ENCODE measurements around the gene NFE2L3. TPM values are rescaled to one million over a fixed set of nuclear protein-coding genes. Genes with fewer than 3 reads are reported as not detected.

The NFE2L3 gene
- total RNA-seq, 2 experiments from 2014 or later = 35.2 to 35.3 TPM

GRCh38 chr7:26185131-26185843 lies 33.3 kb downstream of the NFE2L3 start:
- peaks cover 75% of the 10 kb centered on the region for H3K36me3 Mint-ChIP-seq
- H3K4me3 Mint-ChIP-seq = peak overlapping the region; percentile 14
- H3K27me3 Mint-ChIP-seq = peaks cover 10% of the 10 kb centered on the region
- H3K27ac Mint-ChIP-seq = peak overlapping the region; percentile 93
- H3K4me1 Mint-ChIP-seq = peaks cover 73% of the 10 kb centered on the region
- H3K9me3 Mint-ChIP-seq = no peaks in the 10 kb centered on the region
- DNase-seq = no peak

- H3K4me1 Mint-ChIP-seq = peaks cover 76% of the 10 kb centered on the region
- H3K9me3 Mint-ChIP-seq = no peaks in the 10 kb centered on the region
- peaks cover 10% of the 10 kb centered on the region for H3K27me3 Mint-ChIP-seq
- H3K27ac Mint-ChIP-seq = peak overlapping the region; percentile 93
- peaks cover 78% of the 10 kb centered on the region for H3K36me3 Mint-ChIP-seq
- DNase-seq = no peak
- peak overlapping the region; percentile 14 for H3K4me3 Mint-ChIP-seq
Measured at GRCh38 chr7:26185844-26186180, 33.8 kb downstream of the NFE2L3 start.

GRCh38 chr7:26186364-26187311 lies 34.6 kb downstream of the NFE2L3 start:
- Mint-ChIP-seq H3K27me3 (peaks cover 10% of the 10 kb centered on the region), H3K4me1 (peaks cover 78% of the 10 kb centered on the region), H3K36me3 (peaks cover 80% of the 10 kb centered on the region), H3K9me3 (no peaks in the 10 kb centered on the region), H3K4me3 (peak overlapping the region; percentile 16), H3K27ac (peak overlapping the region; percentile 90)
- DNase-seq = no peak

- H3K36me3 Mint-ChIP-seq = peaks cover 87% of the 10 kb centered on the region
- DNase-seq = no peak
Measured at GRCh38 chr7:26187380-26188205, 35.6 kb downstream of the NFE2L3 start.

GRCh38 chr7:26188206-26188956 lies 36.4 kb downstream of the NFE2L3 start:
- Mint-ChIP-seq H3K4me3 (peak overlapping the region; percentile 65), H3K27me3 (peaks cover 10% of the 10 kb centered on the region), H3K27ac (peak overlapping the region; percentile 90), H3K9me3 (no peaks in the 10 kb centered on the region), H3K4me1 (peaks cover 91% of the 10 kb centered on the region), H3K36me3 (peaks cover 94% of the 10 kb centered on the region)
- DNase-seq = no peak

More at GRCh38 chr7:26187380-26188205, 35.6 kb downstream of the NFE2L3 start:
- Mint-ChIP-seq H3K9me3 (no peaks in the 10 kb centered on the region), H3K4me3 (peak overlapping the region; percentile 65), H3K27me3 (peaks cover 10% of the 10 kb centered on the region), H3K4me1 (peaks cover 83% of the 10 kb centered on the region), H3K27ac (peak overlapping the region; percentile 90)

- Mint-ChIP-seq H3K36me3 (peaks cover 94% of the 10 kb centered on the region), H3K9me3 (no peaks in the 10 kb centered on the region), H3K27ac (peak overlapping the region; percentile 90), H3K27me3 (peaks cover 10% of the 10 kb centered on the region), H3K4me3 (peak overlapping the region; percentile 48), H3K4me1 (peaks cover 92% of the 10 kb centered on the region)
- DNase-seq = no peak
Measured at GRCh38 chr7:26188957-26189541, 37.1 kb downstream of the NFE2L3 start.

- Mint-ChIP-seq H3K27me3 (peaks cover 10% of the 10 kb centered on the region), H3K36me3 (peaks cover 94% of the 10 kb centered on the region), H3K4me3 (no peak overlapping the region), H3K27ac (peak overlapping the region; percentile 90), H3K9me3 (no peaks in the 10 kb centered on the region), H3K4me1 (peaks cover 94% of the 10 kb centered on the region)
- no peak for DNase-seq
Measured at GRCh38 chr7:26189697-26190096, 37.7 kb downstream of the NFE2L3 start.

- H3K36me3 Mint-ChIP-seq = peaks cover 93% of the 10 kb centered on the region
- no peak for DNase-seq
- peaks cover 10% of the 10 kb centered on the region for H3K27me3 Mint-ChIP-seq
- peak overlapping the region; percentile 67 for H3K27ac Mint-ChIP-seq
- H3K4me3 Mint-ChIP-seq = peak overlapping the region; percentile 45
- no peaks in the 10 kb centered on the region for H3K9me3 Mint-ChIP-seq
- H3K4me1 Mint-ChIP-seq = peaks cover 92% of the 10 kb centered on the region
Measured at GRCh38 chr7:26190417-26190869, 38.4 kb downstream of the NFE2L3 start.

- H3K36me3 Mint-ChIP-seq = peaks cover 96% of the 10 kb centered on the region
- DNase-seq = no peak
- peaks cover 10% of the 10 kb centered on the region for H3K27me3 Mint-ChIP-seq
- no peaks in the 10 kb centered on the region for H3K9me3 Mint-ChIP-seq
- H3K4me1 Mint-ChIP-seq = peaks cover 91% of the 10 kb centered on the region
- H3K4me3 Mint-ChIP-seq = peak overlapping the region; percentile 8
- peak overlapping the region; percentile 91 for H3K27ac Mint-ChIP-seq
Measured at GRCh38 chr7:26191233-26191973, 39.4 kb downstream of the NFE2L3 start.

GRCh38 chr7:26191974-26192479 lies 40.0 kb downstream of the NFE2L3 start:
- Mint-ChIP-seq H3K36me3 (peaks cover 96% of the 10 kb centered on the region), H3K27ac (peak overlapping the region; percentile 91), H3K4me1 (peaks cover 90% of the 10 kb centered on the region), H3K27me3 (peaks cover 10% of the 10 kb centered on the region), H3K9me3 (no peaks in the 10 kb centered on the region), H3K4me3 (peak overlapping the region; percentile 100)
- no peak for DNase-seq

- Mint-ChIP-seq H3K4me1 (peaks cover 84% of the 10 kb centered on the region), H3K36me3 (peaks cover 96% of the 10 kb centered on the region), H3K9me3 (no peaks in the 10 kb centered on the region), H3K4me3 (peak overlapping the region; percentile 100), H3K27ac (peak overlapping the region; percentile 91), H3K27me3 (peaks cover 10% of the 10 kb centered on the region)
- DNase-seq = no peak
Measured at GRCh38 chr7:26192485-26193087, 40.6 kb downstream of the NFE2L3 start.

GRCh38 chr7:26193432-26194207 lies 41.6 kb downstream of the NFE2L3 start:
- H3K27ac Mint-ChIP-seq = peak overlapping the region; percentile 91
- no peaks in the 10 kb centered on the region for H3K9me3 Mint-ChIP-seq
- DNase-seq = no peak
- H3K36me3 Mint-ChIP-seq = peaks cover 96% of the 10 kb centered on the region
- peak overlapping the region; percentile 100 for H3K4me3 Mint-ChIP-seq
- peaks cover 74% of the 10 kb centered on the region for H3K4me1 Mint-ChIP-seq
- H3K27me3 Mint-ChIP-seq = peaks cover 10% of the 10 kb centered on the region

Data from activated naive CD8-positive, alpha-beta T cell treated with anti-CD3 and anti-CD28 coated beads for 36 hours (primary cell).